ENCODE measurements around the gene C11orf54. TPM values are rescaled to one million over a fixed set of nuclear protein-coding genes. Genes with fewer than 3 reads are reported as not detected.
A peak's percentile ranks its signal among the peaks of the same experiment; 100 is the strongest.
"Not testable (repeated sequence)": the region's sequence is repeated elsewhere in the genome, so short reads cannot be mapped to it uniquely, and the experiment has no call there.

C11orf54 gene
- total RNA-seq, 2 donors from 2014 or later = 29.5 to 55.0 TPM

GRCh38 chr11:93773601-93774200 is 32.2 kb downstream of the C11orf54 start:
- no peak for DNase-seq (ENCODE audit: low spot score in 2 of 2)
- Mint-ChIP-seq H3K9me3 (peaks cover 0 to under 1% of the 10 kb centered on the region in 2 donors), H3K27ac (no peak overlapping the region), H3K36me3 (peaks cover 9 to 19% of the 10 kb centered on the region in 2 donors)
- no peak for ATAC-seq

GRCh38 chr11:93774560-93774959 is 33.1 kb downstream of the C11orf54 start:
- not testable (repeated sequence) for H3K27ac Mint-ChIP-seq; ATAC-seq; DNase-seq (ENCODE audit: low spot score in 2 of 2); H3K9me3 Mint-ChIP-seq
- peaks cover 9 to 19% of the 10 kb centered on the region in 2 donors for H3K36me3 Mint-ChIP-seq

DNA sequence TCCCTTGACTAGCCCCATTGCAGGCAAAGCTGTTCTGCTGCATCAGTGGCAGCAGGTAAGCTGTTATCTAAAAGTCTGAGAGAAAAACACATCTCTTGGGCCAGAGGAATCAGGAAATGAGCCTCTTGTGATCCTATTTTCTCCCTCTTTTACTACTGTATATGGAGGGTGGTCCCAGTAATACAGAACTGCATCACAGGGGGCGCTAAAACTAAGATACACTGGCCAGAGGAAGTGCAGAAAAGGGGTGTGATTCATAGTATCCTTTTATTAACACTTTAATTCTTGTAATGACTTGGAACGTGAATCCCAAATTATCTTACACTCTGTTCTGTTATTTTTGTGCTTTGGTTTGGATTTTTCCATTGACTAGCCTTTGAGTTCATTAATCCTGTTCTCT is 33.8 kb downstream of the C11orf54 start:
- no peak overlapping the region for H3K27ac Mint-ChIP-seq
- peaks cover 9 to 19% of the 10 kb centered on the region in 2 donors for H3K36me3 Mint-ChIP-seq
- ATAC-seq (no peak), DNase-seq (ENCODE audit: low spot score in 2 of 2) (no peak)
- H3K9me3 Mint-ChIP-seq = no peaks in the 10 kb centered on the region

- peaks cover 21 to 36% of the 10 kb centered on the region in 2 donors for H3K36me3 Mint-ChIP-seq
- DNase-seq (ENCODE audit: low spot score in 2 of 2) (no peak), ATAC-seq (no peak)
- peak overlapping the region; percentile 96 to 98 for H3K27ac Mint-ChIP-seq
- H3K9me3 Mint-ChIP-seq = no peaks in the 10 kb centered on the region
Observed at GRCh38 chr11:93783362-93783761, 41.9 kb downstream of the C11orf54 start.

- DNase-seq (ENCODE audit: low spot score in 2 of 2) (no peak), ATAC-seq (peak; percentile 40 to 52)
- Mint-ChIP-seq H3K27ac (peak overlapping the region; percentile 96 to 98), H3K9me3 (no peaks in the 10 kb centered on the region), H3K36me3 (peaks cover 21 to 39% of the 10 kb centered on the region in 2 donors)
Observed at GRCh38 chr11:93783765-93784144, 42.3 kb downstream of the C11orf54 start.

GRCh38 chr11:93784145-93784934 is 42.9 kb downstream of the C11orf54 start, which contains the start of gene MED17:
Gene MED17 (plus strand): TSS chr11:93784282. CDS start chr11:93784514, 232 bp downstream.
- ATAC-seq = peak; percentile 96
- Mint-ChIP-seq H3K36me3 (peaks cover 21 to 42% of the 10 kb centered on the region in 2 donors), H3K9me3 (no peaks in the 10 kb centered on the region)

DNA sequence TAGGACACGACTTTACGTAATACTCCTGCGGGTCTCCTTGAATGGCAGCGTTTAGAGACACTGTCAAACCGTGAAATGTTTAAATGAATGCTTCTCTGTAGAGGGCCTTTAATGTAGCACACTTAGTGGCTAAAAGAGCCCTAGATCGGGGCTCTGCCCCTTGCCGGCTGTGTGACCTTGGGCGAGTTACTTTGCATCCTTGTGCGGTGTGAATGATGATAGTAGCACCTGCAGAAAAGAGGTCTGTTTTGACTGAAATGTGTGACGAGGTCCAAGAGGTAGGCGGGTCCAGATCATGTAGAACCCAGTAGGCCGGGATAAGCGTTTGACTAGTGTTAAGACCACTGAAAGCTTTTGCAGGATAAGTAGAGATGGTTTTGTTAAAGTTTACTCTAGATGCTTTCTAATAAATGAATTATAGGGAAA is 43.5 kb downstream of the C11orf54 start:
- DNase-seq (ENCODE audit: low spot score in 2 of 2) = no peak
- Mint-ChIP-seq H3K9me3 (no peaks in the 10 kb centered on the region), H3K36me3 (peaks cover 26 to 44% of the 10 kb centered on the region in 2 donors), H3K27ac (peak overlapping the region; percentile 96 to 98)
- ATAC-seq = peak; percentile 51 to 52

More at GRCh38 chr11:93784145-93784934, 42.9 kb downstream of the C11orf54 start, which contains the start of gene MED17:
- peak within 1 kb of the TSS; percentile 96 to 98 for H3K27ac Mint-ChIP-seq
- peak; percentile 83 to 88 for DNase-seq (ENCODE audit: low spot score in 2 of 2)

GRCh38 chr11:93791493-93791892 is 50.0 kb downstream of the C11orf54 start:
- ATAC-seq (no peak), DNase-seq (ENCODE audit: low spot score in 2 of 2) (no peak)
- Mint-ChIP-seq H3K36me3 (peaks cover 15 to 46% of the 10 kb centered on the region in 2 donors), H3K27ac (no peak overlapping the region), H3K9me3 (no peaks in the 10 kb centered on the region)

DNA sequence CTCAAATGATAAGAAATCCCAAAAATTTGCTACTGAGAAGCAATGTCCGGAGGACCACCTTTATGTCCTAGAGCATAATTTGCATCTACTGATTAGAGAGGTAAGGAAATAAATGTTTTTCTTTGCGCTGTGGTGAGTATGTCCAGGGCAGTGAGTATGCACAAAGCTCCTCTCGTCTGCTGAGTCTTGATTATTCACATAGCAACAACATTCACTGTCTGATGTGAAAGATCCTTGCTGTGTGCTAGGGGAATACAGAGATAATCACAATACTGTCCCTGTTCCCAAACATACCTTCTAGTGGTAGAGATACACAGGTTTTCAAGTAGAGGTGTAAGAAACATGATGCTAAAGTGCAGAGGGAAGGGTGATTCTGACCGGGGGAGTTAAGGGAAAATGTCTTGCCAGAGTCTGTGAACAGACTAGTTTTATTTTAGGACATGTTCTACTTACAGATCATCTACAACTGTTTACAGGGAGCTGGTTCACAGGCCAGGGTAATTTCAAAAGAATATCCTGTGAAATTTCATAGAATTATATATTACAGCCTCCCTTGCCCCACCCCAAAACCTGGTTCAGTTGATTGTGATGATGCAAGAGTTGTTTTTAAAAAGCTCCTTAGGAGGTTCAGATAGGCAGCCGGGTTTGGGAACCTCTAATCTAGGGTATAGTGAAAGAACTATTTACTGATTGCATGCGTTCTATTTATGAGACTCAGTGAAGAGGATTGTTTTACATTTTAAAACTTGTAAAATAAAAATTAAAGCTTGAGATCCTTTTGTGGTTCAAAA is 55.2 kb downstream of the C11orf54 start:
- peak overlapping the region in 1 of 2 donors; percentile 52 for H3K27ac Mint-ChIP-seq
- ATAC-seq (no peak), DNase-seq (ENCODE audit: low spot score in 2 of 2) (no peak)
- peaks cover 12 to 31% of the 10 kb centered on the region in 2 donors for H3K36me3 Mint-ChIP-seq
- H3K9me3 Mint-ChIP-seq = no peaks in the 10 kb centered on the region

DNA sequence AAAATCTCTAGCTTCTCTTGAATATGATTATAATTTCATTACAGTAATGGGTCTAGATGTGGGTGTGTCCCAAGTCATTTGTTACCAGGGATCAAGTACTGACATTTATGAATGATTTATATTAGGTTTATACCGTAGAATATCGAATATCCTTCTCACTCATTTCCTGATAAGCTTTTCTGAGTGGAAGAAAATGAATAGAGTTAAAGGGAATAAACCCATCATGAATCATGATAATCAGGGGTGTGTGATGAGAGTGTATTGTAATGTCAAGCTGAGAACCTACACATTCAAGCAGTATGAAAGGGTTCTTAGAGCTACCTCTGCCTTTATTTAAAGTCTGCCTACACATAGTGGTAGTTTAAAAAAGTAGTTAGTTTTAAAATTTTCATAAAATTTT is 59.9 kb downstream of the C11orf54 start:
- Mint-ChIP-seq H3K9me3 (no peaks in the 10 kb centered on the region), H3K36me3 (peaks cover 10 to 24% of the 10 kb centered on the region in 2 donors), H3K27ac (no peak overlapping the region)
- DNase-seq (ENCODE audit: low spot score in 2 of 2) (no peak), ATAC-seq (no peak)

DNA sequence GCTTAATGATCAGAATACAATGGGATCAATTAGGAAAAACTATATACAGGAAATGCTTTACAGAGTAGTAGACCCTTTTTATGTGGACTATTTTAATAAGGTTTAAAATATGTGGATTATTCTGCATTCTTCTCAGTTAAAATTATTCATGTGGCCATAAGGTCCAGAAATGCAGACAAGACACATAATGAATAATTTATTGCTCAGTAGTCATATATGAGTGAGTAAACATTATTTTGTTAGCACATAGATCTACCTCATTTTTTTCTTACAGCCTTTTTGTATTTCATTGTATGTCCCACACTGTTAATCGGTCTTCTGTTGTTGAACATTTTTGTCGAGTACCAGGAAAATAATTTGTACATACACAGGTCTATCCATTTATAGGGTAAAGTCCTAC is 63.4 kb downstream of the C11orf54 start:
- no peak overlapping the region for H3K27ac Mint-ChIP-seq
- no peak for ATAC-seq
- DNase-seq (ENCODE audit: low spot score in 2 of 2) = no peak
- peaks cover 0 to 11% of the 10 kb centered on the region in 2 donors for H3K36me3 Mint-ChIP-seq
- H3K9me3 Mint-ChIP-seq = no peaks in the 10 kb centered on the region

- no peaks in the 10 kb centered on the region for H3K9me3 Mint-ChIP-seq
- no peak overlapping the region for H3K27ac Mint-ChIP-seq
- peaks cover 0 to 23% of the 10 kb centered on the region in 2 donors for H3K36me3 Mint-ChIP-seq
- ATAC-seq = peak in 1 of 2 donors; percentile 32
- no peak for DNase-seq (ENCODE audit: low spot score in 2 of 2)
Observed at GRCh38 chr11:93807980-93808379, 66.5 kb downstream of the C11orf54 start.

GRCh38 chr11:93813974-93814373 is 72.5 kb downstream of the C11orf54 start:
- peaks cover 6 to 30% of the 10 kb centered on the region in 2 donors for H3K36me3 Mint-ChIP-seq
- no peak overlapping the region for H3K27ac Mint-ChIP-seq
- DNase-seq (ENCODE audit: low spot score in 2 of 2) = no peak
- no peaks in the 10 kb centered on the region for H3K9me3 Mint-ChIP-seq
- no peak for ATAC-seq

Data from activated naive CD4-positive, alpha-beta T cell treated with anti-CD3 and anti-CD28 coated beads, Interleukin-2, amount 50 U/mL, for 72 hours (primary cell).